Erythroblast (primary cell): Measurements from ENCODE around the gene CUX1.
"Not testable (repeated sequence)": the region's sequence is repeated elsewhere in the genome, so short reads cannot be mapped to it uniquely, and the experiment has no call there.

Source experiments
- DNase-seq, 2 experiments: peaks; one replicate each; lab custom pipeline; 2025; lab: John Stamatoyannopoulos, UW
- GATA1 ChIP-seq: IDR thresholded peaks from 2 replicates; pipeline ENCODE4 v1.6.1; 2011; ENCODE audit warnings: low read depth, mild to moderate bottlenecking, control low read depth, low read length, moderate library complexity
- POLR2A ChIP-seq: IDR thresholded peaks from 2 replicates; pipeline ENCODE4 v1.6.1; 2011; ENCODE audit warnings: mild to moderate bottlenecking, low read length

CUX1 gene

GRCh38 chr7:102000123-102000522, 182.7 kb downstream of the CUX1 start:
- no peak for DNase-seq
- TF ChIP-seq GATA1, result no peak
- no peak for TF ChIP-seq POLR2A

DNA sequence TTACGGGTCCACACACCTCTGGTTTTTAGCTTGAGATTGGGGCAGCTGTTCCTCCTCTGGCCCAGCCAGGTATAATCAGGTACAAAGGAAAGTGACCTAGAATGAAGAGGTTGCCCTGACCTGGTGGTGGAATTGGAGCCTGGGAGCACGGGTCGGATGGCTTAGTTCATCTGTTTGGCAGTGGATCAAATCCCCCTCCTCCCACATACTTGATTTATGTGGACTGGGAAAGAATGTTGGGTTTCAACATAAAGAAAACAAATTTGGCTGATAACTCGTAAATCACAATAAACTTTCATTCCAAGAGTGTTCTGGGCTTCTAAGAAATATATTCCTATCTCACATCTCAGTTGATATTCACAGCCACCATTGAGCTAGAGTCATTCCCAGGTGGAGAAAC, 186.8 kb downstream of the CUX1 start:
- TF ChIP-seq POLR2A (no peak), GATA1 (no peak)
- no peak for DNase-seq

DNA sequence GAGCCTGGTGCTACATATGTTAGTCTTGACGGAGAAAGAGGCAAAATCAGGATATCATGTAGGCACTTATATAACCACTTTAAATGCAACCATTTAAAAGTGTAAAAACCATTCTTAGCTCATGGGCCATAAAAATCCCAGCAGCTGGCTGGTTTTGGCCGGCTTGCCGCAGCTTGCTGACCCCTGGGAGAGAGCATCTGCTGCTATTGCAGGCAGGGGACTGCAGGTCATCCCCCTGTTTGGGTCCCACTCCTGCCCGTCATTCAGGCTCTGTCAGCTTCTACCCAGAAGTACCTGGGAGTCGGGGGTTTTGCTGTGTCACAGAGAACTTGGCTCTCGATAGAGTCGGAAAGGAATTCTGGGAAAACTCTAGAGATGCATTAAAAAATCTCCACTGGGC, 187.4 kb downstream of the CUX1 start:
- DNase-seq, result no peak
- TF ChIP-seq GATA1 (no peak), POLR2A (no peak)

DNA sequence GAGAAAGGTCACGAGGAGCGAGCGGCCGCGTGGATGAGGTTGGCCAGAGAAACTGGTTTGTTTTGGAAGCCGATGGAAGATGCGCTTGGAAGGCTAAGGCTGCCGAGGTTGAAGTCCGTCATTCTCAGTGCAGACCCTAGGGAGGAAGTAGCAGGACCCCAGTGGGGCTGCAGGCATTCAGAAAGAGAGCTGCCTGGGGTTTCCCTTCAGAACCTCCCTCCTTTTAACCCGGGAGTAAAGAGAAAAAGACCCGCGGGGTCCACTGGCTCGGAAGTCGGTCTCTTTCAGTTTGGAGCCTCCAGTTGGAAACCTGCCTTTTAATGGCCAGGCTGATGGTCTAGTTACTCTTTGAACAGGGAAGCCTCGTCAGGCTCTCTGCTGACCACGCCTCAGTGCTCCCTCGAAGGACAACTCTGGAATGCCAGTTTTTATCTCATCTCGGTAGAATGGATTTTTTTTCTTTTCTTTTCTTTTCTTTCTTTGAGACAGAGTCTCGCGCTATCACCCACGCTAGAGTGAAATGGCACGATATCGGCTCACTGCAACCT, 188.6 kb downstream of the CUX1 start:
- no peak for TF ChIP-seq POLR2A

DNA sequence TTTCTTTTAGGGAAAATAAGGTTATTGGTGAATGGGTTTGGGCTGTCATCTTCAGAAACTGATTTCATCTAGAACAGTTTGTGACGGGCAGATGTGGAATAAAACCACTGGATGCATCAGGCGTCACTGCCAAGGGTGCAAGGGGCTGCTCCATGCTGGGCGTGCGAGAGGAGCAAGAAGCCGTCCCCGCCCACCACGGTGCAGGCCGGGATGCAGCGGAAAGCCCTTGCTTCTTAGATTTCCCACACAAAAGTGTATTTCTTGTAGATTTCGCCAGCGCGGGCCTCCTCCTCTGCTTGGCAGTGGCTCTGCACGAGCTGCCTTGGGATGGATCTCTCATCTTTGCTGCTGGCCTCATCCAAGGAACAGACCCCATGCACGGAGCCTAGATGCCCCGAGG, 189.3 kb downstream of the CUX1 start:
- DNase-seq, result no peak
- no peak for TF ChIP-seq POLR2A
- no peak for TF ChIP-seq GATA1

More for the DNA sequence above, 188.6 kb downstream of the CUX1 start:
- no peak for DNase-seq

DNA sequence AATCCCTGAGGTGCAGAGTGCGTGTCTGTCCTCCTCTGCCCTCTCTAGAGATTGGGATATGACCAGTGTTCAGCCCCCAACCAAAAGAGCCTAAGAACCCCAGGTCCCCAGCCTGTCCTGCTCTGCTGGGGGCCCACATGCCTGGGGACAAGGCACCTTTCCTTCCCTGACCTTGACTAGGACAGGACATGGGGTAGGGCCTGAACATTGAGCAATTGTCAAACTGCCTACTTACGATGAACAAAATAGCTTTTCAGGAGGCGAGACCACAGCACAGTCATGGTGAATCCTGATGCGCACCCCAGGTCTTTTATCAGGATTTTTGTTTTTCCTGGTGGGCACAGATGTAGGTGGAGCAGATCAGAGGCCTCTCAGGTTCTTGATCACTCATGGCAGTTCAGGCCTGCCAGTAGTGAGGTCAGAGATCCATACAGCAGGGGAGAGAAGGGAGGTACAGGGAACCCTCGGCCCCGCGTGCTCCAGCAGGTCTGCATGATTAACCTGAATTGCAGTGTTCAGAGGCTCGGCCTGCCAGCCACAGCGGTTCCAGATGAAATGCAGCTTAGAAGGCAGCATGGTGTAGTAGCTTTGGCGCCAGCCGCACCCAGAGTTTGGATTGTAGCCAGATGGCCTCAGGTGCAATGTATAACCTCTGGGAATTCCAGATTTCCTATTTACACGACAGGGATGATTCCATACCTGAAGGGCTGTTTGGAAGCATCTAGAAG, 191.3 kb downstream of the CUX1 start:
- TF ChIP-seq GATA1 (no peak), POLR2A (no peak)
- no peak for DNase-seq

- no peak for DNase-seq
- no peak for TF ChIP-seq GATA1
- no peak for TF ChIP-seq POLR2A
Measured at GRCh38 chr7:102009628-102010027, 192.2 kb downstream of the CUX1 start.

DNA sequence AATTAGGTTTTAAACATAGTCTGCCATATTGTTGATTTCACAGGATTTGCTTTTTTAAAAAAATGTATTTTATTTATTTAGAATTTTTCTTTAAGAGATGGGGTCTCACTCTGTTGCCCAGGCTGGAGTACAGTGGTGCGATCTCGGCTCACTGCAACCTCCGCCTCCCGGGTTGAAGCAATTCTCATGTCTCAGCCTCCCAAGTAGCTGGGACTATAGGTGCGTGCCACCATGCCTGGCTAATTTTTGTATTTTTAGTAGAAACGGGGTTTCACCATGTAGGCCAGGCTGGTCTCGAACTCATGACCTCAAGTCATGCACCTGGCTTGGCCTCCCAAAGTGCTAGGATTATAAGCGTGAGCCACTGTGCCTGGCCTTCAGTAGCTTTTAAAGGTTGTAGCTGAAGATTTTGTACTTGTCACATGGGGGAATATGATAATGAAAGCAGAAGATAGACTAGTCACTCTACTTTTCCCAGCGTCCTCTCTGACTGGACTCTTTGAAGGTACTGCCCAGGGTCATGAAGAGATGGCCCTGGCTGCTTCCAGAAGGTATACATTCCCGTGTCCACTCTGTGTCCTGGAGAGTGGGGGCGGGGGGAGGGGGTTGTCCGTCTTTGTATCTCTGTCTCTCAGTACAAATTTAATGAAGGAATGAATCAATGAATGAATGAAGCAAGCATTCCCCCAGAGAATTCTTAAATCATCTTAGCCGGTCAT, 194.8 kb downstream of the CUX1 start:
- DNase-seq, result not testable (repeated sequence)

DNA sequence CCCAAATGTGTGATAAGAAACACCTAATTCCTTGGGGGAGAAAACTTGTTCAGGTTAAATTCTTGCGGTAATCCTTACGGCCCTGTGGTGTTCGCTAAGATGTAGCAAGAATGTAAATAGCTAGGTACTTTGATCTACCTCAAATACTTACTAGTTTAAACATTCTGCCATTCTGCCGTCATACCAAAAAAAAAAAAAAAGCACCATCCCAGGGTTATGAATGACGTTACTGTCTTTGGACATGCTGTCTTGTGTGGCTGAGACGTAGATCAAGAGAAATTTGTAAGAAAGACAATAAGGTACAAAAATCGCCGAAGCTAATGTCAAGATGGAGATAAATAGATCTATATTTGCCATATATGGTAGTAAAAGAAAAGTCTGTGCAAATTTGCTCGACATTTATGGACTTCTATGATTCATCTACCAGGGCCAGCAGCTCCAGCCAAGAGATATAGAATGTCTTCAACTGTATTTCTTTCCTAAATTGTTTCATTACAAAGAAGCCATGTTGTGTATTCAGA, 195.6 kb downstream of the CUX1 start:
- no peak for TF ChIP-seq GATA1
- TF ChIP-seq POLR2A, result no peak
- no peak for DNase-seq

DNA sequence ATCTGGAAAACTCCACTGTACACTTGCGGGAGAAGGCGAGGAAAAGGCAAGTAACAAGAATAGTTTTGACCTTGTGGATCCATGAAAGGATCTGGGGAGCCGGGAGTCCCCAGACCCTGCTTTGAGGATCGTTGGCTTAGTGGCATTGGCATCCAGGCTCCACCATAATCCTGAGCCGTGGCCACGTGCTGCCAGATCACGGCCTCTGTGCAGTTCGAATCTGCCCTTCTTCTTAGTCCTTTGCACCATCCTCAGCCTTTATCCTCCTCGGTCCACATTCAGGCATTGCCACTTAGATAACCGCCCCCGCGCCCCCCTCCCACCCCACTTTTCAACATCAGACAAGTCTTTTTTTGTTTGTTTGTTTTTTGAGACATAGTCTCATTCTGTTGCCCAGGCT, 201.4 kb downstream of the CUX1 start:
- no peak for DNase-seq
- TF ChIP-seq GATA1 (no peak), POLR2A (no peak)

- no peak for TF ChIP-seq GATA1
- no peak for TF ChIP-seq POLR2A
Measured at GRCh38 chr7:102019461-102019860, 202.0 kb downstream of the CUX1 start.

GRCh38 chr7:102021841-102022618, 204.6 kb downstream of the CUX1 start:
- no peak for TF ChIP-seq GATA1
- no peak for TF ChIP-seq POLR2A
- DNase-seq, result no peak

More at GRCh38 chr7:102019461-102019860, 202.0 kb downstream of the CUX1 start:
- no peak for DNase-seq

DNA sequence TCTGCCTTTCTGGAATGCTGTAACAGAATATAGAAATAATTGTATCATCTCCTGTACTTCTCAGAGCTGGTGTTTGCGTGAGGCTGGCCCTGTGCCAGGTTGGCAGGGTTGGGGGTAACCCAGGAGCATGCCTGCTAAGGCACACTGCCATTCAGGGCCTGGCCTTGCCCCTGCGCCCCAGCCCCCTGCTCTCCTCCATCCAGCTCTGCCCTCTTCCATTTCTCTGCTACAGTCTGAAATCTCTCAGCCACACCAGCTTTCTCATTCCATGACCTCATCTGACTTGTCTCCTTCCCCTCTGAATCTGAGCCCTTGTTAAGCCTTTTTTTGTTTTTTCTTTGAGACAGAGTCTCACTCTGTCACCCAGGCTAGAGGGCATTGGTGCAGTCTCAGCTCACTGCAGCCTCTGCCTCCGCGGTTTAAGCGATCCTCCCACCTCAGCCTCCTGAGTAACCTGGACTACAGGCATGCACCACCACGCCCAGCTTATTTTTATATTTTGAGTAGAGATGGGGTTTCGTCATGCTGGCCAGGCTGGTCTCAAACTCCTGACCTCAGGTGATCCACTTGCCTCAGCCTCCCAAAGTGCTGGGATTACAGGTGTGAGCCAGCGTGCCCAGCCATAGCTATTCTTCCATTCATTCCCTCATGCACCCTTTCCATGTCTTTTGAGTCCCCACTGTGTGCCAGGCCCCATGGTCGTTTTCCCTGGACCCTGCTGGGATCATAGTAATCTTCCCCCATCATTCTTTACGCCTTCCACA, 206.8 kb downstream of the CUX1 start:
- TF ChIP-seq POLR2A (no peak), GATA1 (no peak)
- DNase-seq, result no peak
